ENCODE results near the gene TXNDC2.
"Not testable (repeated sequence)": the region's sequence is repeated elsewhere in the genome, so short reads cannot be mapped to it uniquely, and the experiment has no call there.

Gene TXNDC2

GRCh38 chr18:9885170-9886004 lies at the start of gene TXNDC2:
TXNDC2 (plus strand) TSS chr18:9885973; CDS start chr18:9886681, 708 bp downstream.
- no peak for DNase-seq

DNA sequence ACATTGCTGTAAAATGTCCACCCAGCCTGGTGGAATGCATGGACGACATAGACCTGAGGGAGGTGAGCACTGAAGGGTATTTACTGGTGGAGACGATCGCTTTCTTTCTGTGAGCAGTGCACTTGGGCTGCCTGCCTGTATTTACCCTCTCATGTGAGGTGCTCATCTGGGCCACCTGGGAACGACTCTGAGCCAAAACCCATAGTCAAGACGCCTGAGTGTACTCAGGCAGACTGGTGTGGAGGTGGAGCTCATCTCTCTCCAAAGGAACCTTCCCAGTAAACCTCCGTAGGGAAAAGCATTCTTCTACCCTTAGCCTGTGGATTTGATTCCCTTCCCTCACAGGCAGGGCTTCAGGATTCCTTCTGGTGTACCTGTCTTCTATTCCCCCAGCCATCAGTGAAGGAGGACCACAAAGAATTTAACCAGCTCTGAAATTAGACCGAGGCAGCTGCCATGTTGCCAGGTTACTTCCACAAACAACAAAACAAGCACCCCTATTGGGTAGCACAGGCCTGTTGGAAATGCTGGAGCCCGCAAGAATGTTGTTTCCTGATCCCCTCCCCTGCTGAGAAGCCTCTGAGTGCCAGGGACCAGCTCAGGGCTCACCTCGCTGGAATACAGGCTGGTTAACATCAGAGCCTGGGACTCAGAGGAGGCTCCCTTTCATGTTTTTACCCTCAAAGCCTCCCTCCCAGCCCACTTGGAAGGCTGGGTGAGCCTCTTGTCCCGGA lies 47.5 kb upstream of the TXNDC2 start:
- no peak for DNase-seq

DNA sequence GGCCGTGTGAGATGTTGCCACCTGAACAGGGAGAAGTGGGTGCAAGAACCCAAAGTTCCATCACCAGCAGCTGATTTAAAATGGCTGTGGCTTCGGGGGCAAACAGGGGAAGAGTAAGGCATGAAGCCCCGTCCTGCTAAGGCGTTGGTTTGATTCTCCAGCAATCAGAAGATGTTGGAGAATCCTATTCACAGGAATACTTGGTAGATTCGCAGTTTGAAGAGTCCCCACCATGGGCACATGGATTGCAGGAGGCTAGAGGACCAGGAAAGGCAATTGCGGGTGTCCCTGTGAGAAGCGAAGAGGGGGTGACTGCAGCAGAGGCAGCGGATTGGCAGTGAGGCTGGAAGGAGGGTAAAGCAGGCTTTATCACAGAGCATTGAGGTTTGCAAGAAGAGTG lies 46.6 kb upstream of the TXNDC2 start:
- DNase-seq = no peak

- no peak for DNase-seq
Measured at GRCh38 chr18:9839853-9840252, 45.9 kb upstream of the TXNDC2 start.

DNA sequence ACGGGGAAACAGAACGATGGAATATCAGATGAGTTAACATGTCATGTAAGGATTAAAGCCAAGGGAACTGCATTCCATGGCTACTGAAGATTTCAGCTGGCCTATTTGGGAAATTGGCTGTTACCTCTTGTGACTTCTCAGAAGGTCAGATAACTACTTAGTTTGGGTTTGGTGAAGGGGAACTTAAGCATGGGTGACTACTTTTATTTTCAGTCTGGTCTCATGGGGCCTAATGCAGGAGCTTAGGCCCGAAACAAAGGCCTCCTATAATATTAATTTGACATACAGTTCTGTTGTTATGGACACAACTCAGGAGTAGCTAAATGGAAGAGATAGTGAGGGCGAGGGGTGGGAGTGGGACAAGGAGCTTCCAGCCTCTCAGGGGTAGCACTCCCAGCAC lies 44.0 kb upstream of the TXNDC2 start:
- no peak for DNase-seq

GRCh38 chr18:9842448-9842847 lies 43.3 kb upstream of the TXNDC2 start:
- DNase-seq = no peak

GRCh38 chr18:9845256-9845655 lies 40.5 kb upstream of the TXNDC2 start:
- DNase-seq = no peak

DNA sequence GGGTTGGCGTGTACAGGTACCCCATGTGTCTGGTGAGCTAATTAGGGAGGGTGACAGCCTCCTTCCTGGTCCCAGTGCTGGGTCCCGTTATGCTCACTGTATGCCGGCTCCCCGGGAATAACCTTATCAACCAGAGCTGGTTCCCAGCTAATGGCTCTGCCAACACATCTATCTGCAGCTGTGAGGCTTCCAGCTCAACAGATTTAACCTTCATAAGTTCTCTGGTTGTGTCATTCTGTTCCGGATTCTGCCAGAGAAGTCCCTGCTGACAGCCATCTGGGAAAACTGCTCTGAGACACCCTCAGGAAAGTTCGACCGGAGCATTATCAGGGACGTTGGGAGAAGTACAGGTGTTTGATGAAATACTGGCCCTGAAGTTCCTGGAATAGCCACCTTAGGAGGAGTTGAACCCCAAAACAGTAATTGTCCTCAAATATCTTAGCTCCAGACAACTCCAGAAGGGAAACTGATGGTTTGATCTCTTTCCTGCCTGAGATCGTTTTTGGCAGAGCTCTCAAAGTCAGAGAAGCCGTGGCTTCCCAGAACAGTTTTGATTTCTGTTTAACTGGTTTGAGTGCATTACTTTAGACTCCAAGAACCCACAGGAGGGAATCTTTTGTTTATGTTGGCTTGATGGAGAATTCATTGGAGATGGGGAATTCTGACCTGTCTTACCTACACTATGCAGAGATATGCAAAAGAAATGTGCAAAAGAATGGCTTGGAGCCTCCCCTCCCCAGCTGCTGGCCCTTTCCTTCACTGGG lies 39.4 kb upstream of the TXNDC2 start:
- no peak for DNase-seq

- no peak for DNase-seq
Measured at GRCh38 chr18:9848170-9848879, 37.4 kb upstream of the TXNDC2 start.

DNA sequence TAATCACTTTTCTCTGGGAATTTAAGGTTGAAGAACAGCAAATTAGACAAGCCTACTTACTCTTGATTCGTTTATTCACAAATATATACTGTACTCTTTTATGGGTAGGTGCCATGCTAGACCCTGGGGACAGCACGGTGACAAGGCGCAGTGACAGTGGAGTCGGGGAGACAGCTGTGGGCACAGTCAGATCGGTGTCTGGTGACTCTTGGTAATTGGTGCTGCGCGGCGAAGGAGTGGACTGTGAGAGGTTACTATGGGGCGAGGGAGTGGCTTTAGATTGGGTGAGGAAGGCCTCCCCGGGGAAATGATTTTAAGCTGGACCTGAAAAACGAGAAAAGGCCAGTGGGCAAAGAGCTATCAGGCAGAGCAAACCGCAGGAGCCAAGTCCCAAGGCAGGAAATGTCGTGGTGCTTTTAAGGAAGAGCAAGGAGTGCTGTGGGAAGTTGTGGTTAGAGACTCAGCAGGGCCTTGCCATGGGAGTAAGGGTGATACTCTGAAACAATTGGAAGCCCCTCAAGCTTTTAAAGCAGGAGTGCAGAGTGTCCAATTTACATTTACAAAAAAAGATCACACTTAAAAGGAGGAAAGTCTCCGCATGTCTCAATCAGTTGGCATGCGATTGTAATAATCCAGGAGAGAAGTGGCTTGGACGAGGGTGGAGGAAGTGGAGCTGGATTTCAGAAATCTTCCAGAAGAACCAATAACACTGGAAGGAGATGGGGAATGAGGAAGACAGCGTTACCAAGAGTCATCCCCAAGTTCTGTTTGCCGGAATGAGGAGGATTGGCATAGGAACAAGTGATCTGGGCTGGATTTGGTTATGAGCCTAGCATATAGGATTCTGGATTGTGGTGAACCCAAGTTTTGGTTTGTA lies 36.1 kb upstream of the TXNDC2 start:
- no peak for DNase-seq

DNA sequence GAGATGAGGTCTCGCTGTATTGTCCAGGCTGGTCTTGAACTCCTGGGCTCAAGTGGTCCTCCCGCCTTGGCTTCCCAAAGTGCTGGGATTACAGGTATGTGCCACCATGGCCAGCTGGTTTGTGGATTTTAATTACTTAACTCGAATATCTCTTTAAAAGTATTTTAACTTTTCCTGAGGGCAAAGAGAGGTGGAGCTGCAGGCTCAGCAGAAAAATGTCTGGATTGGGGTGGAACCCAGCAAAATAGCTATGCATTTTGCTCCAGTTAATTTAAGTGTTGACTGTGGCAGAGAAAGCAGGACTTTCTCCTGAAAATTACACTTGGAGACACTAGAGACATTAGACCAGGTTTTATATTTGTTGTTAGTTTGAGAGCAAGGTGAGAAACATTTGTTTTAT lies 35.5 kb upstream of the TXNDC2 start:
- no peak for DNase-seq

- DNase-seq = no peak
Measured at GRCh38 chr18:9851511-9851910, 34.3 kb upstream of the TXNDC2 start.

DNA sequence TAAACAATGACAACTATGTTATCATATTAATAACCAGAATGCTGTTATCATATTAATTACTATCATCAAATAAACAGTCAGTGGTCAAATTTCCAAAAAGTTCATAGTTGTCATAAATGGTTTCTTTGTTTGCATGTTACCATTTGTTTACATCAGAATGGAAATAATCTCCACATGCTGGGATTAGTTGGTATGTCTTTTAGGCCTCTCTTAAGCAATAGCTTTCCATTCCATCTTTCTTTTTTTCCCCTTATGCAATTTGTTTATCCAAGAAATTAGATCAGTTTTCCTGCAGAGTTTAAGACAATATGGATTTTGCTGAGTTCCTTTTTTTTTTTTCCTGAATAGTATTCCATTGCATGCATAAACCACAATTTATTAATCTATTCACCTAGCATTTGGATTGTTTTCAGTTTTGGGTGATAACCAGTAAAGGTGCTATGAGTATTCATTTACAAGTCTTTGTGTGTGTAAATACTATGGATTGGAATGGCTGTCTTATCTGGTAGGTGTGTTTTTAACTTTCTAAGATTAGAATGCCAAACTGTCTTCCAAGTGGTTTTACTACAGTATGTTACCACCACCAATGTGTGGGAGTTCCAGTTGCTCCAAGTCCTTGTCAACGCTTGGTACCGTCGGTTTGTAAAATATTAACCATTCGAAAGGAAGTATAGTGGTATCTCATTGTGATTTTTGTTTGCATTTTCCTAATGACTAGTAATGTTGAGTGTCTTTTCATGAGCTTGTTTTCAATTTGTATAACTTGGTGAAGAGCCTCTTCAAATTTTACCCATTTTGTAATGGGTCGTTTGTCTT lies 33.3 kb upstream of the TXNDC2 start:
- DNase-seq = no peak

- DNase-seq = no peak
Measured at GRCh38 chr18:9854801-9855676, 30.7 kb upstream of the TXNDC2 start.

GRCh38 chr18:9855681-9856080 lies 30.1 kb upstream of the TXNDC2 start:
- no peak for DNase-seq

DNA sequence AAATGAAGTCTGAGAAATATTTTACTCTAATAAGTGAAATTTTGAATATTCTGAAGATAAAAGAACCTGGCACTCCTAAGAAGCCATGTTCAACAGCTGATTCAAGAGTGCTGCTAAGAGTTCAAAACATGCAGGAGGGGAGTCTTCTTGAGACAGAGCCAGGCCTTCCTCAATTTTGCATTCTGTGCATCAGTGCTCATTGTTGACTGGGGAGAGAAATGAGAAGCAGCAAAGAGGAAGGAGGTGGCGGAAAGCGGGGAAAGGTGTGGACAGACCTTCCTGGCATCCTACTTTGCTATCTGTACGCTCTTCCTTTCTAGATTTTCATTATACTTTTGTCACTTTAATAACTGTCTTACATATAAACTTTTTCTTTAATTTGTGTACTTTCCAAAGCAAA lies 29.7 kb upstream of the TXNDC2 start:
- DNase-seq = no peak

DNA sequence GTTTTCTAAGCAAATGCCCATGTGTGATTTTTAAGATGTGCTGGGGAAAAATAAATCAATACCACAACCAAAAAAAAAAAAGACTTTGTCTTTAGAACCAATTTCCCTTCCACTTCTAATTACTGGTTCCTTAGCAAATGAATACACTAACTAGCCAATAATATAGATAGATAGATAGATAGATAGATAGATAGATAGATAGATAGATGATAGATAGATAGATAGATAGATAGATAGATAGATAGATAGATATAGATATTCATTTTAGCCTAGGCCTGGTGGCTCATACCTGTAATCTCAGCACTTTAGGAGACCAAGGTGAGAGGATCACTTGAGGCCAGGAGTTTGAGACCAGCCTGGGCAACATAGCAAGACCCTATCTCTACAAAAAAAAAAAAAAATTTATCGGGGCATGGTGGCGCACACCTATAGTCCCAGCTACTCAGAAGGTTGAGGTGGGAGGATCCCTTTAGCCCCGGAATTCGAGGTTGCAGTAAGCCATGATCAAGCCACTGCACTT lies 28.2 kb upstream of the TXNDC2 start:
- DNase-seq = not testable (repeated sequence)

DNA sequence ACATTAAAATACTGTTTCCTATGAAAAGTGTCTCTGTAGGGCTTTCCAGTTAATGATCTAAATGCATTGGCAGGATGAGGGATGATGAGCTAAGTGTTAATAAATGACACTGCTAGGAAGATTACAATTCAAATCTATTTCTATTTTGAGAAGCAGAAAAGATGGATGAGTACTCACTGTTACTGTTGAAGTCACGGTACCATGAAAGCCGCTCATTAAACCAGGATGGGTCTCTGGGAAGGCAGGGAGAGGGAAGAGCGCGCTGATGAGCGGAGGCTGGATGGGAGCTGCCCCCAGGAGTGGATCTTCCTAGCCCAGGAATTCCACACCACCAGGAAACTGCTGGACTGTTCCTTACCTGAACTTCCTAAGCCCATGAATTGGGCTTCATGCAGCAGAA lies 27.1 kb upstream of the TXNDC2 start:
- no peak for DNase-seq

DNA sequence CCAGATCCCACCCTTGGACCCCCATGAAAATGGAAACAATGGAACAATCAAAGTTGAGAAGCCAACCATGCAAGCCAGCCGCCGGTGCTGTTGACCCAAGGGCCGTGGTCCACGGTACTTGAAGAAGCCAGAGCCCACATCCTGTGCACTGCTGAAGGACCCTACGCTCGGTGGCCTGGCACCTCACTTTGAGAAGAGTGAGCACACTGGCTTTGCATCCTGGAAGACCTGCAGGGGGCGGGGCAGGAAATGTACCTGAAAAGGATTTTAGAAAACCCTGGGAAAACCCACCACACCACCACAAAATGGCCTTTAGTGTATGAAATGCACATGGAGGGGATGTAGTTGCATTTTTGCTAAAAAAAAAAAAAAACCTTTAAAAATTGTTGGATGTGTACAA lies 26.5 kb upstream of the TXNDC2 start:
- DNase-seq = no peak

- no peak for DNase-seq
Measured at GRCh38 chr18:9860682-9861081, 25.1 kb upstream of the TXNDC2 start.

All from RPMI8226 (cell line).